ENCODE data around the gene HNRNPUL1.

HNRNPUL1 gene

GRCh38 chr19:41354343-41354953, 90.3 kb downstream of the HNRNPUL1 start:
- peaks cover 51 to 54% of the 10 kb centered on the region in 2 donors for H3K4me1 Mint-ChIP-seq (ENCODE audit: low read depth in 2 of 2)
- H3K4me3 Mint-ChIP-seq: peak overlapping the region; percentile 45 to 100
- DNase-seq (no peak), ATAC-seq (replicated peaks) (no peak)
- peak overlapping the region; percentile 98 for H3K27ac Mint-ChIP-seq
- H3K27me3 Mint-ChIP-seq: no peaks in the 10 kb centered on the region
- peaks cover 81% of the 10 kb centered on the region for H3K36me3 Mint-ChIP-seq (ENCODE audit: insufficient read depth)
- H3K9me3 Mint-ChIP-seq: no peaks in the 10 kb centered on the region

GRCh38 chr19:41355035-41355434, 90.9 kb downstream of the HNRNPUL1 start:
- peak overlapping the region; percentile 49 to 86 for H3K27ac Mint-ChIP-seq
- peaks cover 49 to 53% of the 10 kb centered on the region in 2 donors for H3K4me1 Mint-ChIP-seq (ENCODE audit: low read depth in 2 of 2)
- H3K27me3 Mint-ChIP-seq: no peaks in the 10 kb centered on the region
- H3K4me3 Mint-ChIP-seq: peak overlapping the region in 1 of 2 donors; percentile 21
- H3K9me3 Mint-ChIP-seq: no peaks in the 10 kb centered on the region
- peaks cover 75% of the 10 kb centered on the region for H3K36me3 Mint-ChIP-seq (ENCODE audit: insufficient read depth)
- DNase-seq: no peak
- no peak for ATAC-seq (replicated peaks)

GRCh38 chr19:41355802-41356201, 91.6 kb downstream of the HNRNPUL1 start:
- Mint-ChIP-seq H3K9me3 (no peaks in the 10 kb centered on the region), H3K27me3 (no peaks in the 10 kb centered on the region), H3K36me3 (ENCODE audit: insufficient read depth) (peaks cover 71% of the 10 kb centered on the region), H3K4me3 (peak overlapping the region; percentile 21 to 46), H3K27ac (peak overlapping the region; percentile 49 to 86), H3K4me1 (ENCODE audit: low read depth in 2 of 2) (peaks cover 44 to 52% of the 10 kb centered on the region in 2 donors)
- DNase-seq: no peak
- ATAC-seq (replicated peaks): no peak

GRCh38 chr19:41356984-41357739, 93.0 kb downstream of the HNRNPUL1 start:
- peaks cover 42 to 44% of the 10 kb centered on the region in 2 donors for H3K4me1 Mint-ChIP-seq (ENCODE audit: low read depth in 2 of 2)
- H3K9me3 Mint-ChIP-seq: no peaks in the 10 kb centered on the region
- no peaks in the 10 kb centered on the region for H3K27me3 Mint-ChIP-seq
- DNase-seq (no peak), ATAC-seq (replicated peaks) (no peak)
- H3K4me3 Mint-ChIP-seq: peak overlapping the region; percentile 28 to 62
- peaks cover 58% of the 10 kb centered on the region for H3K36me3 Mint-ChIP-seq (ENCODE audit: insufficient read depth)
- H3K27ac Mint-ChIP-seq: peak overlapping the region; percentile 49 to 86
